Mucosa of stomach (tissue), 1 donor: ENCODE results near the gene SLC18A3.

Experiments
- H3K27me3 ChIP-seq: one replicate; pipeline ENCODE4 v1.7.0; 2013; ENCODE audit warnings: mild to moderate bottlenecking, low read length; ENCODE audit not compliant: control insufficient read depth, insufficient read depth
- H3K36me3 ChIP-seq: one replicate; pipeline ENCODE4 v1.7.0; 2013; ENCODE audit warnings: low read length; ENCODE audit not compliant: control insufficient read depth, insufficient read depth
- H3K4me1 ChIP-seq: one replicate; pipeline ENCODE4 v1.7.0; 2013; ENCODE audit warnings: mild to moderate bottlenecking, low read length; ENCODE audit not compliant: control insufficient read depth, insufficient read depth
- H3K4me3 ChIP-seq: one replicate; pipeline ENCODE4 v1.7.0; 2013; ENCODE audit warnings: low read length
- H3K9ac ChIP-seq: one replicate; pipeline ENCODE4 v1.7.0; 2013; ENCODE audit warnings: mild to moderate bottlenecking, low read length, moderate library complexity
- H3K9me3 ChIP-seq: one replicate; pipeline ENCODE4 v1.7.0; 2013; ENCODE audit warnings: mild to moderate bottlenecking, low read length, moderate library complexity; ENCODE audit not compliant: control insufficient read depth
- donor health status: Pancreatic carcinoma.

SLC18A3 gene

DNA sequence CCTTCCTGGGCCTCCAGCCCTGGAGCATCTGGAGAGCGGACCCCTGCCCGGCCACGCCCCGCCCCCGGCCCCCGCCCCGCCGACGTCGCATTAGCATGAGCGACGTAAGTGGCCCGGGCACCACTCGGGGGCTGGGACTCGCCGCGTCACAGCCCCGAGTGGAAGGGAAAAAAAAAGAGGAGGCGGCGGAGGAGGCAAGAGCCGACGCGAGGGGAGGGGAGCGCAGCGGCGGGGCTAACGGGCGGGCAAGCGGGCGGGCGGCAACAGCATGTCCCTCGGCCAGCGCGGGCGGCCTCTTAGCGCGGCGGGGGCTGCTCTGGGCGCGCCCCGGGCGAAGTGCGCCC is at the start of gene SLC18A3:
Gene SLC18A3 (plus strand): TSS at position 197 of the 344 bp plus-strand sequence. CDS start 431 bp downstream, outside the sequence.
- no peaks in the 10 kb centered on the region for H3K36me3 ChIP-seq
- no peak within 1 kb of the TSS for H3K9ac ChIP-seq
- H3K4me3 ChIP-seq = no peak within 1 kb of the TSS
- no peaks in the 10 kb centered on the region for H3K9me3 ChIP-seq
- peaks cover 78% of the 10 kb centered on the region for H3K27me3 ChIP-seq
- H3K4me1 ChIP-seq = no peaks in the 10 kb centered on the region

- Histone ChIP-seq H3K9me3 (no peaks in the 10 kb centered on the region), H3K9ac (no peak overlapping the region), H3K36me3 (no peaks in the 10 kb centered on the region), H3K27me3 (no peaks in the 10 kb centered on the region), H3K4me3 (no peak overlapping the region), H3K4me1 (no peaks in the 10 kb centered on the region)
Measured at GRCh38 chr10:49560526-49560925, 49.6 kb upstream of the SLC18A3 start.

DNA sequence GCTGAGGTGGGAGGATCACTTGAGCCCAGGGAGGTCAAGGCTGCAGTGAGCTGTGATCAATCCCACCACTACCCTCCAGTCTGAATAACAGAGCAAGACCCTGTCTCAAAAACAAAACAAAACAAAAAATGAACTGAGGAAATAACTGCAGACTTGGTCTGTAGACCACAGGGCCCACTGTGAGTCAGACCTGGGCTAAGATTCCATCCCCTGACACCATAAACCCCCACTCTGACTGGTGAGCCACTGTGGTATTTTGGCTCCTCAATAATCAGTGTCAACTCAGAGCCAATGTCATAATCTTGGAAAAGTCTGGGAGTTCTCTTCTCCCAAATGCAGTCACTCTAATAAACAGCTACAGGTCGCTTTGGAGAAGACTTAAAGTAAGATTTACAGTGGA is 47.2 kb upstream of the SLC18A3 start:
- Histone ChIP-seq H3K36me3 (no peaks in the 10 kb centered on the region), H3K9ac (no peak overlapping the region), H3K4me3 (no peak overlapping the region), H3K9me3 (no peaks in the 10 kb centered on the region), H3K4me1 (no peaks in the 10 kb centered on the region), H3K27me3 (no peaks in the 10 kb centered on the region)

- Histone ChIP-seq H3K9ac (no peak overlapping the region), H3K27me3 (no peaks in the 10 kb centered on the region), H3K4me3 (no peak overlapping the region), H3K4me1 (no peaks in the 10 kb centered on the region), H3K36me3 (no peaks in the 10 kb centered on the region), H3K9me3 (no peaks in the 10 kb centered on the region)
Measured at GRCh38 chr10:49564461-49565009, 45.6 kb upstream of the SLC18A3 start.

GRCh38 chr10:49567810-49568209 is 42.3 kb upstream of the SLC18A3 start:
- Histone ChIP-seq H3K9ac (no peak overlapping the region), H3K9me3 (no peaks in the 10 kb centered on the region), H3K36me3 (no peaks in the 10 kb centered on the region), H3K4me1 (no peaks in the 10 kb centered on the region), H3K4me3 (no peak overlapping the region), H3K27me3 (no peaks in the 10 kb centered on the region)

GRCh38 chr10:49568235-49568634 is 41.9 kb upstream of the SLC18A3 start:
- no peaks in the 10 kb centered on the region for H3K4me1 ChIP-seq
- no peaks in the 10 kb centered on the region for H3K27me3 ChIP-seq
- H3K36me3 ChIP-seq = no peaks in the 10 kb centered on the region
- H3K9ac ChIP-seq = no peak overlapping the region
- no peaks in the 10 kb centered on the region for H3K9me3 ChIP-seq
- no peak overlapping the region for H3K4me3 ChIP-seq

GRCh38 chr10:49569031-49569631 is 41.0 kb upstream of the SLC18A3 start:
- Histone ChIP-seq H3K27me3 (no peaks in the 10 kb centered on the region), H3K4me1 (no peaks in the 10 kb centered on the region), H3K9ac (no peak overlapping the region), H3K9me3 (no peaks in the 10 kb centered on the region), H3K36me3 (no peaks in the 10 kb centered on the region), H3K4me3 (no peak overlapping the region)

DNA sequence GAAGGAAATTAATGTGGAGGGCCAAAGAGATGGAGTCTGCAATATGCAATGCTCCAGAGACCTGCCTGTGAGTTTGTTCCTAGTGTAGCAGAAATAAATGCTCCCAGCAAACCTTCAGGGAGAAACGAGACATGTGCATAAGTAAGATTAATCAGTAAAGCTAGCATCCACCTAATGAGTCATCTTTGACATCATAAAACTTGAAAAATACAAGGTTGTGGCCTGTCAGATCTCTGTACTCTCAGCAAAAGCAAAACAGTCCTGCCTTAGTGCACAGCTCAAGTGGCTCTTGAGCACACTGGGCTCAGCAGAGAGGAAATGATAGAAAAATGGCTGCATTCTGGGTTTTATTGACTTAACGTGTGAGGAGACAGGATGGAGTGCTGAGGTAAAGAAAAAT is 38.7 kb upstream of the SLC18A3 start:
- Histone ChIP-seq H3K4me3 (no peak overlapping the region), H3K27me3 (no peaks in the 10 kb centered on the region), H3K9ac (no peak overlapping the region), H3K4me1 (no peaks in the 10 kb centered on the region), H3K9me3 (no peaks in the 10 kb centered on the region), H3K36me3 (no peaks in the 10 kb centered on the region)

- Histone ChIP-seq H3K4me1 (no peaks in the 10 kb centered on the region), H3K4me3 (no peak overlapping the region), H3K27me3 (no peaks in the 10 kb centered on the region), H3K9me3 (no peaks in the 10 kb centered on the region), H3K36me3 (no peaks in the 10 kb centered on the region), H3K9ac (no peak overlapping the region)
Measured at GRCh38 chr10:49572594-49573114, 37.5 kb upstream of the SLC18A3 start.

- Histone ChIP-seq H3K9me3 (no peaks in the 10 kb centered on the region), H3K27me3 (no peaks in the 10 kb centered on the region), H3K4me3 (no peak overlapping the region), H3K4me1 (no peaks in the 10 kb centered on the region), H3K9ac (no peak overlapping the region), H3K36me3 (no peaks in the 10 kb centered on the region)
Measured at GRCh38 chr10:49575489-49576072, 34.5 kb upstream of the SLC18A3 start.

GRCh38 chr10:49577182-49577925 is 32.8 kb upstream of the SLC18A3 start:
- H3K4me1 ChIP-seq = no peaks in the 10 kb centered on the region
- no peaks in the 10 kb centered on the region for H3K9me3 ChIP-seq
- H3K36me3 ChIP-seq = no peaks in the 10 kb centered on the region
- H3K27me3 ChIP-seq = no peaks in the 10 kb centered on the region
- H3K4me3 ChIP-seq = no peak overlapping the region
- H3K9ac ChIP-seq = no peak overlapping the region

DNA sequence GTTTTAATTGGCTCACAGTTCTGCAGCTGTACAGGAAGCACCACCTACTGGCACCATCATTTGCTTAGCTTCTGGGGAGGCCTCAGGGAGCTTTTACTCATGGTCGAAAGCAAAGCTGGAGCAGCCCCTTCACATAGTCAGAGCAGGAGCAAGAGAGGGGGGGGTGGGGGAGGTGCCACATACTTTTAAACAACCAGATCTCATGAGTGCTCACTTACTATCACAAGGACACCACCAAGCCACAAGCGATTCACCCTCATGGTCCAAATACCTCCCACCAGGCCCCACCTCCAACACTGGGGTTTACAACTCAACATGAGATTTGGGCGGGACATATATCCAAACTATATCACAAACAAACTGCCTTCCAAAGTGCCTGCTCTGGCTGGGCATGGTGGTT is 31.7 kb upstream of the SLC18A3 start:
- H3K4me1 ChIP-seq = no peaks in the 10 kb centered on the region
- no peaks in the 10 kb centered on the region for H3K36me3 ChIP-seq
- H3K4me3 ChIP-seq = no peak overlapping the region
- H3K9me3 ChIP-seq = no peaks in the 10 kb centered on the region
- no peaks in the 10 kb centered on the region for H3K27me3 ChIP-seq
- no peak overlapping the region for H3K9ac ChIP-seq
